Fibroblast of skin of left quadriceps (primary cell): ENCODE data around the gene TNFRSF1A.

Experiments used
- DNase-seq, 2 experiments: peaks; one replicate each; pipeline ENCODE4 v3.0.0-alpha.2; 2013; ENCODE audit warnings: low read depth in 2 of 2

Gene TNFRSF1A

GRCh38 chr12:6336889-6337853 lies 4.7 kb downstream of the TNFRSF1A start:
- DNase-seq = no peak

- peak; percentile 99 for DNase-seq
Measured at GRCh38 chr12:6336079-6336888, 5.6 kb downstream of the TNFRSF1A start.

GRCh38 chr12:6335451-6336078 lies 6.3 kb downstream of the TNFRSF1A start:
- peak in 1 of 2 experiments; percentile 51 for DNase-seq

GRCh38 chr12:6334940-6335450 lies 6.9 kb downstream of the TNFRSF1A start:
- no peak for DNase-seq

GRCh38 chr12:6334359-6334758 lies 7.5 kb downstream of the TNFRSF1A start:
- DNase-seq = no peak

GRCh38 chr12:6333566-6333965 lies 8.3 kb downstream of the TNFRSF1A start:
- DNase-seq = no peak

- no peak for DNase-seq
Measured at GRCh38 chr12:6333029-6333428, 8.8 kb downstream of the TNFRSF1A start.

- peak; percentile 79 to 83 for DNase-seq
Measured at GRCh38 chr12:6332459-6332858, 9.4 kb downstream of the TNFRSF1A start.

GRCh38 chr12:6330999-6331714 lies 10.7 kb downstream of the TNFRSF1A start:
- no peak for DNase-seq

GRCh38 chr12:6330192-6330591 lies 11.7 kb downstream of the TNFRSF1A start:
- no peak for DNase-seq

- no peak for DNase-seq
Measured at GRCh38 chr12:6329703-6330064, 12.2 kb downstream of the TNFRSF1A start.

- no peak for DNase-seq
Measured at GRCh38 chr12:6328945-6329702, 12.8 kb downstream of the TNFRSF1A start.

- DNase-seq = no peak
Measured at GRCh38 chr12:6328045-6328779, 13.7 kb downstream of the TNFRSF1A start.

- no peak for DNase-seq
Measured at GRCh38 chr12:6327229-6328041, 14.4 kb downstream of the TNFRSF1A start.

- DNase-seq = no peak
Measured at GRCh38 chr12:6326316-6327228, 15.3 kb downstream of the TNFRSF1A start.

- no peak for DNase-seq
Measured at GRCh38 chr12:6324936-6325750, 16.7 kb downstream of the TNFRSF1A start.
